NCI-H1436 treated with DMSO at 0.1 percent for 48 hours (cell line): ENCODE results near the gene NPW.
"Not testable (repeated sequence)": the region's sequence is repeated elsewhere in the genome, so short reads cannot be mapped to it uniquely, and the experiment has no call there.

Source experiments
- DNase-seq: peaks from one replicate; lab custom pipeline; 2025; lab: John Stamatoyannopoulos, UW

NPW gene

DNA sequence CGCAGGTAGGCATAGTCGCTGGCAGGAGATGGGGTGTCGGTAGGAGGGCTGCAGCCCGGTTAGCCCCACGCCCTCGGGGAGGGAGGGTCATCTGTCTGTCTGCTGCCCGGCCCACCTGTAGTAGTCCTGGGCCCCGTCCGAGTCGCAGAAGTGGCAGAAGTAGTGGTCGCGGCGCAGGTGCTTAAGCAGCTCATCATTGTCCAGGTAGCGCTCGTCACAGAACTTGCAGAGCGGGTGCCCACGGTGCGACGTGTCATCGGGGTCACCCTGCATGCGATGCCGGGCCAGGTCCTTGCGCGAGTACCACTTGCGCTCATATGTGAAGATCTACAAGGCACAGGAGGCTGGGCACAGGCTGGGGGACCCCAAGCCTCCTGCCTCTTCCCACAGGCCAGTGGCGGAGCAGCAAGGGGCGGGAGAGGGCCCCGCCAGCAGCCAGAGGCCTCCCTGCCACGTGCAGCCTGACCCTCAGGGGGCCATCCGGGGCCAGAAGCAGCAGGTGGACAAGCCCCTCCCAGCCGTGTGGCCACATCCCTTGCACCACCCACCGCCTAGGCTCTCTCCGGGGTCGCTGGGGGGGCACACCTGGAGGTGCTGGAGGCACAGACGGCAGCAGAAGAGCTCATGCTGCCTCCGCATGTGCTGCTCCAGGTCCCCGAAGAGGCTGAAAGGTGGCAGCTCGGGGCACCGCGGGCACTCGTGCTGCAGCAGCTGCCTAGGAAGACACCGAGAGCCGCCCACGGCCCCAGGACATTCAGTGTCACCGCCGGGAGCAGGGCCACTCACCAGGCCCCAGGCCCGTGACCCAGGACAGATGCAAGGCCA lies 17.0 kb upstream of the NPW start:
- DNase-seq: no peak

DNA sequence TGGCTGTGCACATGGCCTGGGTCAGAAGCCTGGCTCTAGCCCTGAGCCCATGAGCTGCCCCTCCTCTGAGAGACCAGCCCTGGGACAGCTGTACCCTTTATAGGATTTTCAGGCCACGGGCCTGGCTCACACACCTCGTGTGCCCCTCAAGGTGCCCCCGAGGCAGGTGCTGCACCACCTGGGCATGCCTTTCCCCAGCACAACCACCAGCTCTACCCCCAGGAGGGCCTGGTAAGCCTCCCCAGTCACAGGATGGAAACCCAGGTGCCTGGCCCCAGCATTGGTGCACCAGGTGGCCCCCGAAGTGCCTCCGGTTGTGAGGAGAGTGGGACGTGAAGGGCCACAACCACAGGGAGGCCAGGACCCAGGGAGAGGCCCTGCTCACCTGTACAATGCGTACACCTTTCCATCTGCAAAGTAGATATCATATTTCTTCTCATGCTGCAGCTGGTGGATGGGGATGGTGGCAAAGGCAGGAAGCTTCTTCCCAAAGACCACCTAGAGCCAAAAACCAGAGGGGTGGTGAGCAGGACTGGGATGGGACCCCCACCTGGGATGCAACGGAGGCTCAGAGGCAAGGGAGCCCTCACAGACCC lies 16.3 kb upstream of the NPW start:
- no peak for DNase-seq

DNA sequence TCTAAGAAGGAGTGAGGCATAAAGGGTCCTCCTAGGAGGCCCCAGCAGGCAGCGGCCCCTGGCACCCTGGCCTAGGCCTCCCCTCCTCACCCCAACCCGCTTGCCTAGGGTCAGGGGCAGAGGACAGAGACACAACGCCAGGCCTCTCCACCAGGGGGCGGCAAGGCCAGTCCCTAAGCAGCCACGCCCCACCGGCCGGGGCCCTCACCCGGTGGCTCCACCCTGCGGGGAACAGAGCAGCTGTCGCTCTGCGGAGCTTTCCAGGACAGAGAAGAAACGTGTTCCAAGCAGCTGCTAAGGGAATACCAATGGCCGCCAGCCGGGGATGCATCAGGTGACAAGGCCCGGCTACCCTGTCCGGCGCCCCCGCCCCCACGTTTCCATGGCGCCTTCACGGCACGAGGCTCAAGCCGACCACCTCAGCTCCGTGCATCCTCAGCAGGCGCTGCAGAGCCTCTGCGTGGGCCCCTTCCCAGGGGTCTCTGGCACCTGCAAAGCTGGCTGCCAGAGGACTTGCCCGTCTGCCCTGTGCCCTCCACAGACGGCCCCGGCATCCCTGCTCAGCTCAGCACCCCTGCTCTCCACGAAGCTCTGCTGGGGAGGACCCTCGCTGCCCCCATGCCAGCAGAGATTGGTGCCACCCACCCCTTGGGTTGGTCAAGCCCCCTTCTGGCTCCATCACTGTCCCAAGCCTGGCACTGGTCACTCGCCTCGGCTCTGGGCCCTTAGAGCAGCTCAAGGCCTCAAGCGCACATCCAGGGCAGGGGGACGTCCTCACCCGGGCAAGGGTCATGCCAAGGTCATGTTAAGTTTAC lies 15.6 kb upstream of the NPW start:
- DNase-seq: peak; percentile 64

DNA sequence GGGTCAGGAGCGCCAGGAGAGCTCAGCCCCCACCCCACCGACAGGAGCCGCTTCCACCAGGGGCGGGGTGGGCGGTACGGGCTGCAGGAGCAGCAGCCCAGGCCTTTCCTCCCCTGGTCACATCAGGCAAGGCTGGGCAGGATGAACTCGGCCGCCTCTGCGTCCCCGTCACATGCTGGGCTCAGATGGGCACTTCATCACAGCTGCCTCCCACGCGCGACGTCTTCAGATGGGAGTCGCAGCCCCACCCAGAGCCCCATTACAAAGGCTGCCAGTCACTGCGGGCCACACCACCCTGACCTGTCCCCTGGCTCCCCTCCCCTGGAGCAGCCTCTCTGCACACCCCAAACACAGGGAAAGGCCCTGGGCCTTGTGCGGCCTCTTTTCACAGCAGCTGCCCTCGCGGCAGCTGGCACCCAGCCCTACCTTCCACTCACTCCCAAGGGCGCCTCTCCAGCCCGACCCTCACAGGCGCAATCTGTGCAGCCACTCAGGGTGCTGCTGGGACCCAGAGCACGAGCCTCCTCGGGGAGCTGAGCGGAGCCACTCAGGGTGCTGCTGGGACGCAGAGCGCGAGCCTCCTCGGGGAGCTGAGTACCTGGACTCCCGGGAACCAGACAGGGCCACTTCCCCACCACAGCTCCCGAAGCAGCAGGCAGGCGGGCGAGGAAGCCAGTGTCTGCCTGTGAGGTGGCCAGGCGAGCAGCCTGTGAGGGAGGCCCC lies 14.6 kb upstream of the NPW start:
- DNase-seq: no peak

DNA sequence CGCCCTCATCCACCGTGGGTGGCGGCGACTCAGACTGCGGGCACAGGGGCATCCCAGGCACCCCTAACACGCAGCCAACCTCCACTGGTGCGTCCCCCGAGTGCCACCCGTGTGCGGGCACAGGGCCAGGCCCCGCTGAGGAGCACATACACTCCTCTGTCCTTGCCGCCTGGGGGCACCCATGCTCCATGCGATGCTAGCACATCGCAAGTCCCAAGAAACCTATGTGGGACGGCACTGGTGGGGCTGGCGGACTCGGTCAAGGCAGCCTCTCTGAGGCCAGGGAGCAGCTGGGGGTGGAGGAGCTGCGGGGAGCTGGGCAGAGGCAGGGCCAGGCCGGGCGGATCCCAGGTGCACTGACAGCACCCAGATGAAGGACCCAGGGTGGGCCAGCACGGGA lies 13.9 kb upstream of the NPW start:
- DNase-seq: no peak

DNA sequence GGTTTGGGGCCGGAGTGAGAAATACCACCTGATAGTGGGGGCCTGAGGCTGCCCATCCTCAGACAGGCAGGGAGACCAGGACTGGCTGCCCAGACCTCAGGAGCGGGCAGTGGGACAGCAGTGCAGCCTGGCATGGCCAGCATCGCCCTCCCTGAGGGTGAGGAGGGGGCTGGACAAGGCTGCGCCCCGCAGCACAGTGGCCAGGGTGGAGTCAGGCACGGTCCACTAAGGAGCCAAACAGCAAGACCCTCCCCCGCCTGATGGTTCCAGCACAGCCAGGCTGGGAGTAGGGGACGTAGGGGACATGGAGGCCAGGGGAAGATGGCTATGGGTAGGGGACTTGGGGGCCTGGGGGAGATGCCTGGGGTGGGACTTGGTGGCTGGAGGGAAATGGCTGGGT lies 13.3 kb upstream of the NPW start:
- no peak for DNase-seq

DNA sequence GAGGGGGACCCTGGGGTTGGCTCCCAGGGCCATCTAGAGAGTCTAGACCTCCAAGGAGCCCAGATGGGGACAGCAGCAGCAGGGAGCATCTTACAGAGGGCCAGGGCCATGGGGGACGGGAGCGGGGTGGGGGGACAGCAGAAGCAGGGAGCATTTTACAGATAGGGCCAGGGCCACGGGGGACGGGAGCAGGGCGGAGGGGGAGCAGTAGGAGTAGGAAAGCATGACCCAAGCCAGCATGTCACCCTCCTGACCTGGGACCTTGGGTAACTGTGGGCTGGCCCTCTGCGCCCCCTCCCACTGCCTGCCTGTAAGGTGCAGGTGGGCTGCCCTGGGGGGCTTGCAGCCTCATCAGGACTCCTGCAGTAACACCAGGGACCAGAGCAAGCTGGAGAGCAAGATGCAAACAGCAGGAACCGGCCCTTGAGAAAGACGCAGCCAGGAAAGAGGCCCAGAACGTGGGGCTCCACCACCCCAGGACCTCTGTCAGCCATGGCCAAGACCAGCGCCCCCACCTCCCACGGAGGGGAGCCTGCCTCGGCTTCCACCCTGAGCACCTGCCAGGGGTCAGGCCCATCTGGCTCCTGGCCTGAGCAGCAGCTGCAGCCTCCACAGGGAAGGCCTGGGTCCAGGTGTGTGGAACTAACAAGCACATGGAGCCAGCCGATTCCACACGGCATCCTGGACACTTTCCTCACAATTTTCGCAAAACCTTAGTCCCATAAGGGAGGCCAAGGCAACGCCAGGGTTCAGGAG lies 12.3 kb upstream of the NPW start:
- no peak for DNase-seq

DNA sequence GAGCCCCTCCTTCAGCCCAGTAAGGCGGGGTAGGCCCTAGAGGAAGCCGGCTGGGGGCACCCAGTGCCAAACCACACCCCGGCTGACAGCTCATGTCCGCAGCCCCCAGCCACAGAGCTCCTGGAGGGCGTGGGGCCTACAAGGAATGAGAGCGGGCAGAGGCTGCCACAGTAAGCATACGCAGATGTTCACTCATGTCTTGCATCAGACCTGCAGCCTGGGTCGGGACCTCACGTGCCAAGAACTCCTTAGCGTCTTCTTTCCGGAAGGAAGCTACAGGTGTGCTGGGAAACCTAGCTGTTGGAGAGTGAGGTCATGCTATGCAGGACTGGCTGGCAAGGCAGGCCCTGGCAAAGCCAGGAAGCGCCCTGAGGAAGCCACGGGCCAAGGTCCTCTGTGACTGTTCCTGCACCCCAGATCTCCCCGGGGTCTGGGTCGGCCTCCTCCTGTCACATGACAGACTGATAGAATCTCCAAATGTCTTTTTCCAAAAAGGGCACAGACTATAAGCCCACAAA lies 11.5 kb upstream of the NPW start:
- DNase-seq: no peak

DNA sequence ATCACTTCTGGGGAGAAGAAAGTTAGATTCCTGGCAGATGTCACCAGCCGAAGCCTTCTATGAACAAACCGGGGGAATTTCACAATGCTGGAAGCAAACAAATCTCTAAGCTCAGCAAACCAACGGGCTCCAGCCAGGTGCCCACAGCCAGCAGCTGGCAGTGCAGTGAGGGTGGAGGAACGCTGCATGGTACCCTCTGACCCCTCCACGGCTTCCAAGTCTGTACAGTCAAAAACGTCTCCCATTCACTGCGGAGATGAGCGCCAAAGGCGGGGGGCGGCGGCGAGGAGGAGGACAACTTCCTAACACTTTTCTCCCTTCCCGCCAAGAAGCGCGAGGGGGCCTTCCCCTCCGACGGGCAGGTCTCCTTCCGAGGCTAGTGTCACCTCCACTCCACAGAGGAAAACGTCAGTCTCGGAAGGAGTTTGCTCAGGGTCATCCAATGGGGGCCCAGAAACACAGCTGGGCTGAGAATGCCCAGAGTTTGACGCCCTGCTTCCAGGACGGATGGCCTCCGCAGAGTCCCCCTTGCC lies 10.9 kb upstream of the NPW start:
- no peak for DNase-seq

DNA sequence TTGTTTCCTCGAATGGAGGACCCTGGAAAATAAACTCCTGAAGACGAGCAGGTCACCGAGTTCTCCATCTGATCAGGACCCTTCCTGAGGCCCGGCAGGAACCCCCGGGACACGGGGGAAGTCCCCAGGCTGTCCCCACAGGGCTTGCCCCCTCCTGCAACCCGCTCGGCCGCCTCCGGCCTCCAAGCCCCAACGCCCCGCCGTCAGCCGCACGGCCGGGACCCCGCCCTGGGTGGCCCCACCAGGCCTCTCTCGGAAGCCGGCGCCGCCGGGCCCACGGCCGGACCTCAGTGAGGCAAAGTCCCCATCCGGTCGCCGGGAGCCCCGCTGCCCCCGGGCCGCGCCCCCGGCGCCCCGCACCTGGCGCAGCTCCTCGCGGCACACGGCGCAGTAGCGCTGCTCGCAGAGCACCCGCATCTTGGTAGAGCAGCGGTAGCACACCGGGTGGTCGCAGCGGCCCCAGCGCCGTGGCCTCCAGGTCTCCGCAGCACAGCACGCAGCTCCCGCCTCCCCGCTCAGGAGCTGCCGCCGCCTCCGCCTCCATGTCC lies 10.3 kb upstream of the NPW start:
- DNase-seq: no peak

DNA sequence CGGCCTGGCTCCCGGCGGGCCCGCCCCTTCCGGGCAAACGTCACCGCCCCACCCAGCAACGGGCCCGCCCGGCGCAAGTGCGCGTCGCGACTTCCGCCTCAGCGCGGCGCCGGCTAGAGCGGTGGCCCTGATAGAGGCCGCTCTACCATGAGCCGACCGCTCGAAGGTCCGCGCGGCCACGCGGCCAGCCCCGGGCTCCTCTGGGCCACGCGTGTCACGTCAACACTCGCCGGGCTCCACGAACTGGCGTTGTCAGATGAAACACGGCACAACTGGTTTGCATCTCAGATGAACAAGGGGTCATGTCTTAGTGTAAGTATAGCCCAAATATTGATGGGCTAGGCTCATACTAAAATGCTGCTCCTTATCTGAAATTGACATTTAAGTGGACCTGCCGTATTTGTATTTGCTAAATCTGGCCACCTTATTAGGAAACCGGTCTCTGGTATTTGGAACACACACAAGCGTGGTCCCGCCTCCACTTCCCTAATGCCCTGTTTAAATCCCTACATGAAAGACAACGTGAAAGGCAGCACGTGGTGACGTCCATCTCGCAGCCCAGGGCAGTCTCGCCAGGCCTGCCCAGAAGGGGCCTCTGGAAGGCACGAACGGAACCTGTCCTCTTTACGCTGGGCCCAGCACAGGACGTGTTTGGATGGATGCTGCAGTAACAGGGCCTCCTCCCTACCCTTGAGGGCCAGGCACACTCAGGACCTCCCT lies 9.6 kb upstream of the NPW start, which contains the start of gene ZNF598:
TSS of gene ZNF598 (minus strand) at position 31 of the 720 bp plus-strand sequence.
- DNase-seq: no peak

DNA sequence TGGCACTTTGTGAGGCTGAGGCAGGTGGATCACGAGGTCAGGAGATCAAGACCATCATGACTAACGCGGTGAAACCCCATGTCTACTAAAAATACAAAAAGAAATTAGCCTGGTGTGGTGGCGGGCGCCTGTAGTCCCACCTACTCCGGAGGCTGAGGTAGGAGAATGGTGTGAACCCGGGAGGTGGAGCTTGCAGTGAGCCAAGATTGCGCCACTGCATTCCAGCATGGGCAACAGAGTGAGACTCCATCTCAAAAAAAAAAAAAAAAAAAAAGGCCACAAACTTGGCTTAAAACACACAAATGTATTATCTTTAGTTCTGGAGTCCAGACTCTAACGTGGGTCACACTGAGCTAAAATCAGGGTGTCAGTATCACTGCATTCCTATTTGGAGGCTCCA lies 7.9 kb upstream of the NPW start:
- DNase-seq: not testable (repeated sequence)

DNA sequence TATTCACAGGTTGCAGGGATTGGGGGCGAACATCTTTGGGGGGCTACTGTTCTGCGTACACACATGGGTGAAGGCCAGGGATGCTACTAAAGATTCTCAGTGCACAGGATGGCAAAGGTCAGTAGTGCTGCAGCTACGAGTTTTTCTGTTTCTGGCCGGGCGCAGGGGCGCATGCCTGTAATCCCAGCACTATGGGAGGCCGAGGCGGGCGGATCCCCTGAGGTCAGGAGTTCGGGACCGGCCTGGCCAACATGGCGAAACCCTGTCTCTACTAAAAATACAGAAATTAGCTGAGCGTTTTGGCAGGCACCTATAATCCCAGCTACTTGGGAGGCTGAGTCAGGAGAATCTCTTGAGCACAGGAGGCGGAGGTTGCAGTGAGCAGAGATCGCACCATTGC lies 6.1 kb upstream of the NPW start:
- no peak for DNase-seq

DNA sequence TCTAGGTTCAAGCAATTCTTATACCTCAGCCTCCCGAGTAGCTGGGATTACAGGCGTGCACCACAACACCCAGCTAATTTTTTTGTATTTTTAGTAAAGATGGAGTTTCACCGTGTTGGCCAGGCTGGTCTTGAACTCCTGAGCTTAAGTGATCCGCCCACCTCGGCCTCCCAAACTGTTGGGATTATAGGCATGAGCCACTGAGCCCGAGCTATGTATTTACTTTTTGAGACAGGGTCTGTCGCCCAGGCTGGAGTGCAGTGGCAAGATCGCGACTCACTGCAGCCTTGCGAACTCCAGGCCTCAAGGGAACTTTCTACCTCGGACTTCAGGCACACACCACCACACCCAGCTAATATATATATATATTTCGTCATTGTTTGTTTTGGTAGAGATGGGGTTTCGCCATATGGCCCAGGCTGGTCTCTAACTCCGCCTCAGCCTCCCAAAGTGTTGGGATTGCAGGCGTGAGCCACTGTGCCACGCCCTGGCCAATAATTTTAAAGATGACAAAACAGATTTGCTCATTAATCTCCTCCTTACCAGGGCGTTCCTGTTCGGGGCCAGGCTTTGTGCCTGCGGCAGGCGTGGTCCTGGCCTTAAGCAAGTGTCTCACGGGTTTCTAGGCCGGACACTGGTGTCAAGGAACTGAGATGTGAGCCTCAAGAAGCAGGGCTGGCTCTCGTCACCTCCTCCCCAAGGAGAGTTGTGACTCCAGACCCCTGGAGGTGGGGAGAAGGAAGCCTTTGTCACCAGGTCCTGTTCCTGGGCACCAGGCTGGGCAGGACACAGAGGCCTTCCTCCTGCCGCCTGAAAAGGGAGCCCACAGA lies 4.3 kb upstream of the NPW start:
- DNase-seq: no peak

DNA sequence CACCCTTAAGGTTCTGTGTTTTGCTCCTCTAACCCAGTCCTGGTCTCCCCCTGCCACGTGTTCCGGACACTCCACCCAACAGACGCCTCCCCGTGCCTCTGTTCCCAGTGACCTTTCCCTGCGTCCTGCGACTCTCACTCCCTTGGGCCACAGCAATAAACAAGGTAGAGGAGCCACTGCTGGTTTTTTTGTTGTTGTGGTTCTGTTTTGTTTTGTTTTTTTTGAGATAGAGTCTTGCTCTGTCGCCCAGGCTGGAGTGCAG lies 3.7 kb upstream of the NPW start:
- no peak for DNase-seq

DNA sequence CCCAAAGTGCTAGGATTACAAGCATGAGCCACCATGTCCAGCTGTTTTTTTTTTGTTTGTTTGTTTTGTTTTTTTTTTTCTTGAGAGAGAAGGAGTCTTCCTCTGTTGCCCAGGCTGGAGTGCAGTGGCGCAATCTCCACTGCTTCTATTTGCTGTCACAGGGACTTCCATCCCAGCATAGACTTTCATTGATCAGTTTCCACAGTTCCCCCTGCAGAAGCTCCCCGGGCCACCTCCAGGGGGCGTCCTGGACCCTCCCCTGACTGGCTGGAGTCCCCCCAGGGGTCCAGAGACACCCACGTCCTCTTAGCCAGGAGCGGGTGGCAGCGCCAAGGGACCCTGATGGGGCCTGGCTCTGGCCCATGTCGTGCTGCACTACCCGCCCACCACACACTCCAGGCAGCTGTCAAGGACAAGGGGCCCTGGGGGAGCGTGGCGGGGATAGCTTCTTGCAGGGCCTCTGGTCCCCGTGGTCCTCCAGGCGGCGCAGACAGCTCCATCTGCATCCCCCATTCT lies 3.1 kb upstream of the NPW start:
- no peak for DNase-seq

DNA sequence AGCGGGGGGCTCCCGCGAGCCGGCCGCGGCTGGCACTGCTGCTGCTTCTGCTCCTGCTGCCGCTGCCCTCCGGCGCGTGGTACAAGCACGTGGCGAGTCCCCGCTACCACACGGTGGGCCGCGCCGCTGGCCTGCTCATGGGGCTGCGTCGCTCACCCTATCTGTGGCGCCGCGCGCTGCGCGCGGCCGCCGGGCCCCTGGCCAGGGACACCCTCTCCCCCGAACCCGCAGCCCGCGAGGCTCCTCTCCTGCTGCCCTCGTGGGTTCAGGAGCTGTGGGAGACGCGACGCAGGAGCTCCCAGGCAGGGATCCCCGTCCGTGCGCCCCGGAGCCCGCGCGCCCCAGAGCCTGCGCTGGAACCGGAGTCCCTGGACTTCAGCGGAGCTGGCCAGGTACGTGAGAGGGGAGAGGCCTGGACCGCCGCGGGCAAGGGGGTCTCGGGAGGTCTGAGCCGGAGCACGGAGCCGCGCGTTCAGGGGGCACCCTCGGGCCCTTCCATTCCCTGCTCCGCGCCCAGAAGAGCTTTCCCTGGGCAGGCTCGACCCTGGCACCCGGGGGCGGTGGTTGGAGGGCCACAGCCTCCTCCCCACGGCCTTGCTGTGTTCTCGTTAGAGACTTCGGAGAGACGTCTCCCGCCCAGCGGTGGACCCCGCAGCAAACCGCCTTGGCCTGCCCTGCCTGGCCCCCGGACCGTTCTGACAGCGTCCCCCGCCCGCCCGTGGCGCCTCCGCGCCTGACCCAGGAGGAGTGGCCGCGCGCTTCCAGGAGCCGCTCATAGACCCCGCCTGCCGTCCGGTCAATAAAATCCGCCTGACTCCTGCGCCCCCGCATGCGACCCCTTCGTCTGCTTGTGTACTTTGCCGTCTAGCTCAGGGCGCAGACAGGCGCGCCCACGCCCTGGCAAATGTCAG lies 591 bp downstream of the NPW start:
- DNase-seq: no peak

DNA sequence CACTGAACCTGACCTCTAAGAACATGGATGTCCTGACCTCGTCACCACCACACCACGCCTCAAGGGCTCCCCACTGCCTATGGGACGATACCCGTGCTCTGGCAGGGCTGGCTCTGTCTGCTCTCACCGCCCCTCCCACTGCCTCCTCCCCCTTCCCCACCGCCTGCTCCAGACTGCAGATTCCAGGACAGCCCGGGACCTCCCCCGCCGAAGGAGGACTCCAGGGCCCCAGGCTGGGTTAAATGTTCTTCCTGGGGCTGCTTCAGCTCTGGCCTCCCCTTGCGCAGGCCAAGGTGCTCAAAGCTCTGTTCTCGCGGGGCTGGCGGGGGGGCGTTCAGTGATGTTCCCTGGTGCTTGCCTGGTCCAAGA lies 3.1 kb downstream of the NPW start:
- no peak for DNase-seq
